ENCODE data around the gene ZP3. TPM values are rescaled to one million over a fixed set of nuclear protein-coding genes. Genes with fewer than 3 reads are reported as not detected.

Gene ZP3
- total and polyA plus RNA-seq, 2 of the 8 experiments (the other 6 are each of a cell fraction or from before 2014, with no cell fraction given): 1.5 to 2.4 TPM

DNA sequence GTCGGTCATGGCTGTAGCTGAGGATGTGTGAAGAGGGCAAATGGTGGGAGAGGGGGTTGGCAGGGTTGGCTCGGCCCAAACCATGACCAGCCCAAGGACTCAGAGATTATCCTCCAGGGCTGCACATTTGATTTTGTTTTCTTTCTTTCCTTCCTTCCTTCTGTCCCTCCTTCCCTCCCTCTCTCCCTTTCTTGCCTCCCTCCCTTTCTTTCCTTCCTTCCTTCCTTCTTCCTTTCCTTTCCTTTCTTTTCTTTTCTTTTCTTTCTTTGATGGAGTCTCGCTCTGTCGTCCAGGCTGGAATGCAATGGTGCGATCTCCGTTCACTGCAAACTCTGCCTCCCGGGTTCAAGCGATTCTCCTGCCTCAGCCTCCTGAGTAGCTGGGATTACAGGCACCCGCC is 19.0 kb upstream of the ZP3 start:
- Histone ChIP-seq H3K56ac (replicated peaks; ENCODE audit: insufficient read length, low read depth, low read length) (no peak overlapping the region), H3K9ac (replicated peaks in 1 of 4; ENCODE audit: extremely low read depth in 1 of 4, low read depth in 3 of 4, low read length in 3 of 4) (no peak overlapping the region), H2BK20ac (ENCODE audit: low read length) (no peak overlapping the region), H2BK5ac (ENCODE audit: low read depth, low read length) (no peak overlapping the region), H3K4me1 (replicated peaks in 1 of 4; ENCODE audit: control insufficient read depth in 3 of 4, insufficient read depth in 4 of 4, low read length in 3 of 4) (peaks cover 0 to 7% (median 1%) of the 10 kb centered on the region in 4 experiments; a peak in 5 of 7 replicates), H3K4me2 (ENCODE audit: insufficient read depth in 1 of 2, low read depth in 2 of 2, low read length in 2 of 2) (no peak overlapping the region), H3K4ac (replicated peaks; ENCODE audit: insufficient read length, low read depth, low read length) (no peak overlapping the region), H2AK5ac (ENCODE audit: low read depth, low read length) (no peak overlapping the region), H4K5ac (ENCODE audit: insufficient read length, low read depth, low read length) (no peak overlapping the region), H3K9me3 (ENCODE audit: insufficient read depth in 2 of 2, low read depth in 1 of 2, low read length in 1 of 2) (no peaks in the 10 kb centered on the region), H3K23me2 (ENCODE audit: low read depth, low read length) (peaks cover 2% of the 10 kb centered on the region), H3K79me2 (ENCODE audit: control insufficient read depth in 1 of 2, insufficient read depth in 2 of 2, low read length in 2 of 2) (no peaks in the 10 kb centered on the region), H2BK120ac (replicated peaks; ENCODE audit: low read depth, low read length) (no peak overlapping the region), H2BK12ac (ENCODE audit: low read depth, low read length) (no peak overlapping the region), H3K4me3 (ENCODE audit: extremely low read depth in 1 of 4, insufficient read depth in 2 of 4, low read depth in 3 of 4, low read length in 4 of 4) (no peak overlapping the region), H4K91ac (replicated peaks; ENCODE audit: insufficient read length, low read length) (no peak overlapping the region), H4K8ac (ENCODE audit: extremely low read depth, insufficient read depth, low read length) (no peak overlapping the region), H2AFZ (ENCODE audit: low read length) (no peak overlapping the region), H3K23ac (ENCODE audit: insufficient read length) (no peak overlapping the region), H3K36me3 (ENCODE audit: control insufficient read depth in 2 of 4, insufficient read depth in 4 of 4, low read length in 3 of 4) (no peaks in the 10 kb centered on the region), H3K27ac (ENCODE audit: low read depth, low read length) (no peak overlapping the region), H3K14ac (ENCODE audit: insufficient read length) (no peak overlapping the region), H3K18ac (ENCODE audit: extremely low read depth, low read length) (no peak overlapping the region), H3K27me3 (replicated peaks in 1 of 4; ENCODE audit: control insufficient read depth in 3 of 4, extremely low read depth in 1 of 4, insufficient read depth in 3 of 4, low read length in 3 of 4) (no peaks in the 10 kb centered on the region), H2BK15ac (ENCODE audit: low read length) (no peak overlapping the region), H4K20me1 (replicated peaks in 1 of 2; ENCODE audit: control insufficient read depth in 1 of 2, insufficient read depth in 2 of 2, low read length in 2 of 2) (no peaks in the 10 kb centered on the region), H3K79me1 (ENCODE audit: low read depth, low read length) (no peaks in the 10 kb centered on the region; the same call in 1 of the 2 replicates)
- DNase-seq (ENCODE audit: low read depth in 1 of 2, low spot score in 2 of 2): no peak
- no peak for FAIRE-seq
- ChIA-PET POLR2A (ENCODE audit: partially characterized antibody) (interaction anchor here (1.2 kb wide), 1 partner anchor 21 kb away, joined by 4 read pairs; no protein-coding TSS in a partner anchor), CTCF (ENCODE audit: partially characterized antibody) (interaction anchor here (0.8 kb wide), 1 partner anchor 10 kb away, joined by 3 read pairs; no protein-coding TSS in a partner anchor)
- WGBS, 2 experiments (ENCODE audit: extremely low coverage in 1 of 2, insufficient coverage in 1 of 2, insufficient read length in 1 of 2, insufficient replicate concordance in 2 of 2, low coverage in 1 of 2, low lambda C conversion rate in 2 of 2, missing lambda C conversion rate in 1 of 2): 98% methylated on average over 5 of the region's 9 CpGs; no CpG with 5 or more reads in 1 of the 2 experiments
- TF ChIP-seq CREB1 (IDR thresholded peaks at IDR 0.05): no peak
- TF ChIP-seq KDM4A (IDR thresholded peaks at IDR 0.05; ENCODE audit: low read depth, low read length, severe bottlenecking): no peak
